GM12878 (cell line): ENCODE results near the gene LCE1F. TPM values are rescaled to one million over a fixed set of nuclear protein-coding genes. Genes with fewer than 3 reads are reported as not detected.

Experiments used
- ATAC-seq: fragments of 200-7000 bp; cut with Tn5 transposase; 3 replicates; pipeline ENCODE4 v1.9.1; 2020; ENCODE audit warnings: mild to moderate bottlenecking, moderate library complexity
- BruUV-seq: library from RNA; stranded (reverse); fragments of 400-500 nt; replicated peaks from 2 replicates; lab custom pipeline; 2021; lab: Mats Ljungman, UMichigan
- CTCF ChIA-PET: fragments of 300-600 bp; sonication (Branson Sonifier 250); formaldehyde crosslinking; extraction: SDS; loops from one replicate; lab custom pipeline; 2021; ENCODE audit warnings: inconsistent platforms; lab: Yijun Ruan, JAX
- POLR2A ChIA-PET: fragments of 350-600 bp; formaldehyde crosslinking; extraction: SDS; loops from one replicate; lab custom pipeline; 2021; ENCODE audit warnings: inconsistent platforms; lab: Charles Lee
- RAD21 ChIA-PET: fragments of 300-600 bp; sonication (Branson Sonifier 250); formaldehyde crosslinking; loops from one replicate; lab custom pipeline; 2023; ENCODE audit warnings: antibody characterized with exemption; ENCODE audit not compliant: unreplicated experiment; lab: Charles Lee
- SMC1A ChIA-PET: fragments of 300-600 bp; sonication (Branson Sonifier 250); formaldehyde crosslinking; loops from one replicate; lab custom pipeline; 2023; ENCODE audit not compliant: unreplicated experiment, uncharacterized antibody; lab: Charles Lee
- DNase-seq: peaks from one replicate; pipeline ENCODE4 v3.0.0-alpha.2; 2011; ENCODE audit warnings: low read depth, low spot score
- FAIRE-seq: peaks from 3 replicates; lab custom pipeline; 2011; peaks lifted over from hg19 to GRCh38; lab: Jason Lieb, UNC
- H2AFZ ChIP-seq: 2 replicates; pipeline ENCODE4 v1.6.0; 2011; ENCODE audit warnings: low read depth, low read length, control low read depth; ENCODE audit not compliant: control insufficient read depth
- H3K27ac ChIP-seq: 2 replicates; pipeline ENCODE4 v1.5.1; 2011; ENCODE audit warnings: control low read depth; ENCODE audit not compliant: control insufficient read depth, insufficient read depth
- H3K27me3 ChIP-seq, 2 experiments: replicated peaks in 1 of 2; 2 replicates each; pipeline versions ENCODE4 v1.6.0 to v1.6.1; 2011; ENCODE audit warnings: low read length in 1 of 2; ENCODE audit not compliant: control insufficient read depth in 2 of 2, insufficient read depth in 2 of 2
- H3K36me3 ChIP-seq, 2 experiments: 2 replicates each; pipeline ENCODE4 v1.5.1; 2011; ENCODE audit warnings: low read length in 1 of 2; ENCODE audit not compliant: control insufficient read depth in 2 of 2, insufficient read depth in 2 of 2
- H3K4me1 ChIP-seq: 2 replicates; pipeline ENCODE4 v1.6.1; 2011; ENCODE audit warnings: mild to moderate bottlenecking, low read length, moderate library complexity, mixed read lengths; ENCODE audit not compliant: control insufficient read depth, insufficient read depth
- H3K4me2 ChIP-seq: 2 replicates; pipeline ENCODE4 v1.6.0; 2011; ENCODE audit warnings: control low read depth; ENCODE audit not compliant: control insufficient read depth, insufficient read depth
- H3K4me3 ChIP-seq: fragments of 200-600 bp; sonication (generic); 2 replicates; pipeline ENCODE4 v1.5.1; 2016
- H3K79me2 ChIP-seq: 2 replicates; pipeline ENCODE4 v1.6.0; 2011; ENCODE audit warnings: low read length; ENCODE audit not compliant: control insufficient read depth, insufficient read depth
- H3K9ac ChIP-seq: 2 replicates; pipeline ENCODE4 v1.8.0; 2011; ENCODE audit warnings: low read length, control low read depth, mixed read lengths; ENCODE audit not compliant: control insufficient read depth, insufficient read depth
- H3K9me3 ChIP-seq: replicated peaks from 3 replicates; pipeline ENCODE4 v1.5.1; 2011; ENCODE audit warnings: mild to moderate bottlenecking, low read length; ENCODE audit not compliant: control insufficient read depth, insufficient read depth
- H4K20me1 ChIP-seq: 2 replicates; pipeline ENCODE4 v1.6.0; 2011; ENCODE audit not compliant: control insufficient read depth, insufficient read depth
- ATF7 ChIP-seq: fragments of 450-650 bp; IDR thresholded peaks from 2 replicates; pipeline ENCODE4 v1.6.1; 2016; ENCODE audit warnings: low read depth, mild to moderate bottlenecking
- KLF5 ChIP-seq: fragments of 450-650 bp; IDR thresholded peaks from 2 replicates; pipeline ENCODE4 v1.6.1; 2014; ENCODE audit warnings: mild to moderate bottlenecking; ENCODE audit not compliant: partially characterized antibody
- SMC3 ChIP-seq: IDR thresholded peaks from 2 replicates; pipeline ENCODE4 v1.6.1; 2011; ENCODE audit warnings: low read length, improper control_type of control experiment, borderline replicate concordance
- SUZ12 ChIP-seq: fragments of 200-600 bp; sonication (generic); IDR thresholded peaks from one replicate; pipeline ENCODE4 v1.6.1; 2018; ENCODE audit warnings: antibody characterized with exemption, mild to moderate bottlenecking; ENCODE audit not compliant: unreplicated experiment
- WGBS: methylation state at CpG from one replicate; pipeline ENCODE4 v1.1.6; 2016; ENCODE audit warnings: low lambda C conversion rate; ENCODE audit not compliant: insufficient replicate concordance, insufficient coverage; ENCODE audit errors: missing lambda C conversion rate; 5-methylcytosine and 5-hydroxymethylcytosine counted together
- in situ Hi-C: fragments of 300-500 bp; cut with MboI; formaldehyde crosslinking; loops from 9 replicates; pipeline ENCODE4 v1.14.3; 2018; ENCODE audit warnings: mixed read lengths
- intact Hi-C: fragments of 100-400 bp; cut with micrococcal nuclease; formaldehyde crosslinking; loops from one replicate; pipeline ENCODE4 v1.14.2; 2022; ENCODE audit not compliant: unreplicated experiment
- polyA plus RNA-seq, 11 experiments: library from polyadenylated mRNA; depleted of rRNA in 4 of 11; unstranded in 6 of 11; stranded (reverse) in 5 of 11; fragments of >200 nt; fragmentation: Nextera tagmentation in 4 of 11; fragmentation: Illumina TruSeq in 1 of 11; extraction: Ambion mirVana in 4 of 11; extraction: Trizol in 1 of 11; gene quantifications; 1 replicate in 1 of 11; 2 replicates in 10 of 11; pipeline versions ENCODE4 v1.2.1 to v1.2.3, GENCODE V29; 2011 to 2016; ENCODE audit warnings: inconsistent platforms in 2 of 11, missing spikeins in 2 of 11, low read depth in 1 of 11
- total RNA-seq, 4 experiments: library from RNA; depleted of rRNA in 3 of 4; stranded (reverse); fragments of >200 nt in 3 of 4; fragmentation: Illumina TruSeq in 1 of 4; extraction: Trizol in 1 of 4; gene quantifications; 2 replicates each; pipeline versions ENCODE4 v1.2.1 to v1.2.3, GENCODE V29; 2013 to 2021
- TF ChIP-seq, protein P1 (sequence below): fragments of 450-650 bp; formaldehyde crosslinking; IDR thresholded peaks from 2 replicates; pipeline ENCODE4 v1.4.0; 2020; ENCODE audit warnings: mild to moderate bottlenecking, moderate library complexity
- TF ChIP-seq, protein P2 (sequence below): IDR thresholded peaks from 2 replicates; pipeline ENCODE4 v1.6.1; 2011; ENCODE audit warnings: borderline replicate concordance, low read depth, mild to moderate bottlenecking, moderate library complexity, mixed read lengths, low read length; ENCODE audit not compliant: insufficient read depth; ENCODE audit errors: extremely low read length
- TF ChIP-seq, protein P3 (sequence below): IDR thresholded peaks from 2 replicates; pipeline ENCODE4 v1.6.1; 2012; ENCODE audit warnings: low read depth, low read length, improper control_type of control experiment
- TF ChIP-seq, protein P4 (sequence below): IDR thresholded peaks from 2 replicates; pipeline ENCODE4 v1.6.1; 2012; ENCODE audit warnings: low read depth, low read length, improper control_type of control experiment
- TF ChIP-seq, protein P5 (sequence below): IDR thresholded peaks from 2 replicates; pipeline ENCODE4 v1.6.1; 2012; ENCODE audit warnings: low read length, inconsistent platforms
- TF ChIP-seq, protein P6 (sequence below), 3 experiments: IDR thresholded peaks in 2 of 3; conservative IDR thresholded peaks in 1 of 3; 2 replicates each; pipeline ENCODE4 v1.5.1; 2011; ENCODE audit warnings: low read depth in 3 of 3, low read length in 3 of 3, mild to moderate bottlenecking in 3 of 3, control low read depth in 2 of 3, moderate library complexity in 2 of 3, inconsistent platforms in 1 of 3, mixed read lengths in 1 of 3; ENCODE audit not compliant: control insufficient read depth in 2 of 3, insufficient read depth in 1 of 3; ENCODE audit errors: extremely low read depth in 1 of 3

LCE1F gene
- total and polyA plus RNA-seq, 10 of the 15 experiments (the other 5 are each of a cell fraction or from before 2014, with no cell fraction given), result 0.72 to 0.96 TPM; not detected in 8

DNA sequence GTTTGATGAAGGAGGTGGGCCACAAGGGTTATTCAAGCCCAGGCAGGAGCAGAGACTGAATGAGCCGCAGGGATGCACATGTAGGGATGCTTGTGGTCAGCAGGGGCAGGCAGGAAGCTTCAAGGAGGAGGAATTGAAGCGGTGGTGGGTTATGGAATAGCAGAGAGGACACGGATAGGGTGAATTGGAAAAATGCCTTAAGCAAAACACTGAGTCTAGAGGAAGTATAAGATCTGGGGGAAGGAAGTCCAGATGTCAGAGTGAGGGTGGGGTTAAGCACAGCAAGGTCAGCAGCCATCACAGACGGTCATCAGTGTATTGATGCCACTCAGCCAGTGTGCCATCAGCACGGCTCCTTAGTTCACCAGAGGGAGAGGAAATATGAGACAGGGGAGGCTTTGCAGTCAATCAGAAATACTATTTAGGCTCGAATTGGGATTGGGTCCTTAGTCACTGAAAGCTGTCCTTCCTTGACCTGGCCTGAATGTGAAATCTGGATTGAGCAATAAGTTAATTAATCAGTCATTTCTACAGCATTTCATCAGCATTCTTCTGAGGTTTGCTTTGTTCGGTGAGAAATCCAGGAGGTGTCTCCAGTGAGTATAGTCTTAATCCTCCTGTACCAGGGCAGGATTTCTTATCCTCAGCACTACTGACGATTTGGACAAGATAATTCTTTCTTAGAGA is 6.0 kb upstream of the LCE1F start:
- DNase-seq (no peak), FAIRE-seq (no peak), ATAC-seq (no peak)
- in situ Hi-C loops, result no loop called here
- Histone ChIP-seq H2AFZ (no peak overlapping the region), H3K4me2 (no peak overlapping the region), H3K9ac (no peak overlapping the region), H3K36me3 (no peaks in the 10 kb centered on the region), H4K20me1 (no peaks in the 10 kb centered on the region), H3K4me1 (no peaks in the 10 kb centered on the region), H3K27ac (no peak overlapping the region), H3K27me3 (no peaks in the 10 kb centered on the region; a peak in 1 of 4 replicates), H3K9me3 (no peaks in the 10 kb centered on the region), H3K4me3 (no peak overlapping the region), H3K79me2 (no peaks in the 10 kb centered on the region)
- SMC1A ChIA-PET, result interaction anchor here (0.8 kb wide), 1 partner anchor 10 kb away, joined by 3 read pairs; no protein-coding TSS in a partner anchor
- TF ChIP-seq SUZ12, result no peak
- TF ChIP-seq, protein P1, sequence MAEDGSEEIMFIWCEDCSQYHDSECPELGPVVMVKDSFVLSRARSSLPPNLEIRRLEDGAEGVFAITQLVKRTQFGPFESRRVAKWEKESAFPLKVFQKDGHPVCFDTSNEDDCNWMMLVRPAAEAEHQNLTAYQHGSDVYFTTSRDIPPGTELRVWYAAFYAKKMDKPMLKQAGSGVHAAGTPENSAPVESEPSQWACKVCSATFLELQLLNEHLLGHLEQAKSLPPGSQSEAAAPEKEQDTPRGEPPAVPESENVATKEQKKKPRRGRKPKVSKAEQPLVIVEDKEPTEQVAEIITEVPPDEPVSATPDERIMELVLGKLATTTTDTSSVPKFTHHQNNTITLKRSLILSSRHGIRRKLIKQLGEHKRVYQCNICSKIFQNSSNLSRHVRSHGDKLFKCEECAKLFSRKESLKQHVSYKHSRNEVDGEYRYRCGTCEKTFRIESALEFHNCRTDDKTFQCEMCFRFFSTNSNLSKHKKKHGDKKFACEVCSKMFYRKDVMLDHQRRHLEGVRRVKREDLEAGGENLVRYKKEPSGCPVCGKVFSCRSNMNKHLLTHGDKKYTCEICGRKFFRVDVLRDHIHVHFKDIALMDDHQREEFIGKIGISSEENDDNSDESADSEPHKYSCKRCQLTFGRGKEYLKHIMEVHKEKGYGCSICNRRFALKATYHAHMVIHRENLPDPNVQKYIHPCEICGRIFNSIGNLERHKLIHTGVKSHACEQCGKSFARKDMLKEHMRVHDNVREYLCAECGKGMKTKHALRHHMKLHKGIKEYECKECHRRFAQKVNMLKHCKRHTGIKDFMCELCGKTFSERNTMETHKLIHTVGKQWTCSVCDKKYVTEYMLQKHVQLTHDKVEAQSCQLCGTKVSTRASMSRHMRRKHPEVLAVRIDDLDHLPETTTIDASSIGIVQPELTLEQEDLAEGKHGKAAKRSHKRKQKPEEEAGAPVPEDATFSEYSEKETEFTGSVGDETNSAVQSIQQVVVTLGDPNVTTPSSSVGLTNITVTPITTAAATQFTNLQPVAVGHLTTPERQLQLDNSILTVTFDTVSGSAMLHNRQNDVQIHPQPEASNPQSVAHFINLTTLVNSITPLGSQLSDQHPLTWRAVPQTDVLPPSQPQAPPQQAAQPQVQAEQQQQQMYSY (CRISPR knock-in tag), result no peak
- TF ChIP-seq, protein P2, sequence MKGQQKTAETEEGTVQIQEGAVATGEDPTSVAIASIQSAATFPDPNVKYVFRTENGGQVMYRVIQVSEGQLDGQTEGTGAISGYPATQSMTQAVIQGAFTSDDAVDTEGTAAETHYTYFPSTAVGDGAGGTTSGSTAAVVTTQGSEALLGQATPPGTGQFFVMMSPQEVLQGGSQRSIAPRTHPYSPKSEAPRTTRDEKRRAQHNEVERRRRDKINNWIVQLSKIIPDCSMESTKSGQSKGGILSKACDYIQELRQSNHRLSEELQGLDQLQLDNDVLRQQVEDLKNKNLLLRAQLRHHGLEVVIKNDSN, result no peak
- TF ChIP-seq, protein P3, sequence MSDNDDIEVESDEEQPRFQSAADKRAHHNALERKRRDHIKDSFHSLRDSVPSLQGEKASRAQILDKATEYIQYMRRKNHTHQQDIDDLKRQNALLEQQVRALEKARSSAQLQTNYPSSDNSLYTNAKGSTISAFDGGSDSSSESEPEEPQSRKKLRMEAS, result no peak
- TF ChIP-seq KLF5, result no peak
- TF ChIP-seq, protein P4, sequence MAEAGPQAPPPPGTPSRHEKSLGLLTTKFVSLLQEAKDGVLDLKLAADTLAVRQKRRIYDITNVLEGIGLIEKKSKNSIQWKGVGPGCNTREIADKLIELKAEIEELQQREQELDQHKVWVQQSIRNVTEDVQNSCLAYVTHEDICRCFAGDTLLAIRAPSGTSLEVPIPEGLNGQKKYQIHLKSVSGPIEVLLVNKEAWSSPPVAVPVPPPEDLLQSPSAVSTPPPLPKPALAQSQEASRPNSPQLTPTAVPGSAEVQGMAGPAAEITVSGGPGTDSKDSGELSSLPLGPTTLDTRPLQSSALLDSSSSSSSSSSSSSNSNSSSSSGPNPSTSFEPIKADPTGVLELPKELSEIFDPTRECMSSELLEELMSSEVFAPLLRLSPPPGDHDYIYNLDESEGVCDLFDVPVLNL, result no peak
- no peak for TF ChIP-seq ATF7
- TF ChIP-seq, protein P5, sequence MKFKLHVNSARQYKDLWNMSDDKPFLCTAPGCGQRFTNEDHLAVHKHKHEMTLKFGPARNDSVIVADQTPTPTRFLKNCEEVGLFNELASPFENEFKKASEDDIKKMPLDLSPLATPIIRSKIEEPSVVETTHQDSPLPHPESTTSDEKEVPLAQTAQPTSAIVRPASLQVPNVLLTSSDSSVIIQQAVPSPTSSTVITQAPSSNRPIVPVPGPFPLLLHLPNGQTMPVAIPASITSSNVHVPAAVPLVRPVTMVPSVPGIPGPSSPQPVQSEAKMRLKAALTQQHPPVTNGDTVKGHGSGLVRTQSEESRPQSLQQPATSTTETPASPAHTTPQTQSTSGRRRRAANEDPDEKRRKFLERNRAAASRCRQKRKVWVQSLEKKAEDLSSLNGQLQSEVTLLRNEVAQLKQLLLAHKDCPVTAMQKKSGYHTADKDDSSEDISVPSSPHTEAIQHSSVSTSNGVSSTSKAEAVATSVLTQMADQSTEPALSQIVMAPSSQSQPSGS, result no peak
- TF ChIP-seq, protein P6, sequence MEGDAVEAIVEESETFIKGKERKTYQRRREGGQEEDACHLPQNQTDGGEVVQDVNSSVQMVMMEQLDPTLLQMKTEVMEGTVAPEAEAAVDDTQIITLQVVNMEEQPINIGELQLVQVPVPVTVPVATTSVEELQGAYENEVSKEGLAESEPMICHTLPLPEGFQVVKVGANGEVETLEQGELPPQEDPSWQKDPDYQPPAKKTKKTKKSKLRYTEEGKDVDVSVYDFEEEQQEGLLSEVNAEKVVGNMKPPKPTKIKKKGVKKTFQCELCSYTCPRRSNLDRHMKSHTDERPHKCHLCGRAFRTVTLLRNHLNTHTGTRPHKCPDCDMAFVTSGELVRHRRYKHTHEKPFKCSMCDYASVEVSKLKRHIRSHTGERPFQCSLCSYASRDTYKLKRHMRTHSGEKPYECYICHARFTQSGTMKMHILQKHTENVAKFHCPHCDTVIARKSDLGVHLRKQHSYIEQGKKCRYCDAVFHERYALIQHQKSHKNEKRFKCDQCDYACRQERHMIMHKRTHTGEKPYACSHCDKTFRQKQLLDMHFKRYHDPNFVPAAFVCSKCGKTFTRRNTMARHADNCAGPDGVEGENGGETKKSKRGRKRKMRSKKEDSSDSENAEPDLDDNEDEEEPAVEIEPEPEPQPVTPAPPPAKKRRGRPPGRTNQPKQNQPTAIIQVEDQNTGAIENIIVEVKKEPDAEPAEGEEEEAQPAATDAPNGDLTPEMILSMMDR (IDR thresholded peaks at IDR 0.05 in 2 of 3, conservative IDR thresholded peaks at IDR 0.05 in 1 of 3; ENCODE audit: control insufficient read depth in 2 of 3, extremely low read depth in 1 of 3, insufficient read depth in 1 of 3, low read depth in 3 of 3, low read length in 3 of 3), result no peak
- TF ChIP-seq SMC3, result no peak
- POLR2A ChIA-PET, result no interaction called here
- RAD21 ChIA-PET, result no interaction called here
- intact Hi-C loops, result no loop called here
- no TSS peak for BruUV-seq
- CTCF ChIA-PET, result interaction anchor here (1.5 kb wide), 1 partner anchor 117 kb away, joined by 3 read pairs; no protein-coding TSS in a partner anchor
- 5% methylated on average over 8 of the region's 8 CpGs for WGBS
